HL-60 (cell line): ENCODE data around the gene ECHS1.
"Not testable (repeated sequence)": the region's sequence is repeated elsewhere in the genome, so short reads cannot be mapped to it uniquely, and the experiment has no call there.

Experiments used
- DNase-seq, 2 experiments: peaks; one replicate each; pipeline ENCODE4 v3.0.0-alpha.2; 2010 to 2020; ENCODE audit warnings: low read depth in 1 of 2, low spot score in 1 of 2
- H3K27ac ChIP-seq: fragments of 250-450 bp; sonication (Bioruptor Pico); replicated peaks from 2 replicates; pipeline ENCODE4 v1.5.1; 2020; ENCODE audit warnings: mild to moderate bottlenecking, moderate library complexity
- H3K27me3 ChIP-seq: fragments of 250-450 bp; sonication (Bioruptor Pico); 2 replicates; pipeline ENCODE4 v1.5.1; 2021; ENCODE audit warnings: mild to moderate bottlenecking, moderate library complexity; ENCODE audit not compliant: insufficient read depth, poor library complexity, severe bottlenecking
- H3K4me3 ChIP-seq: replicated peaks from 2 replicates; pipeline ENCODE4 v1.5.1; 2011; ENCODE audit warnings: mild to moderate bottlenecking, control low read depth, low read length; ENCODE audit not compliant: insufficient read depth
- GABPA ChIP-seq: IDR thresholded peaks from 2 replicates; pipeline ENCODE4 v1.6.1; 2012; ENCODE audit warnings: low read depth
- POLR2AphosphoS5 ChIP-seq: IDR thresholded peaks from 2 replicates; pipeline ENCODE4 v1.6.1; 2012; ENCODE audit warnings: low read depth
- SPI1 ChIP-seq: IDR thresholded peaks from 2 replicates; pipeline ENCODE4 v1.6.1; 2012; ENCODE audit warnings: low read depth, mild to moderate bottlenecking, borderline replicate concordance
- TF ChIP-seq, protein P1 (sequence below): IDR thresholded peaks from one replicate; pipeline ENCODE4 v1.5.1; 2011; ENCODE audit warnings: low read length, control low read depth, inconsistent platforms; ENCODE audit not compliant: insufficient read depth
- TF ChIP-seq, protein P2 (sequence below): IDR thresholded peaks from 2 replicates; pipeline ENCODE4 v1.6.1; 2012; ENCODE audit warnings: low read depth; ENCODE audit not compliant: insufficient replicate concordance

ECHS1 gene

GRCh38 chr10:133372507-133372906 is 647 bp downstream of the ECHS1 start:
- peak overlapping the region; percentile 96 for H3K4me3 ChIP-seq
- H3K27ac ChIP-seq: no peak overlapping the region; the same call in 1 of the 2 replicates
- no peak for DNase-seq
- H3K27me3 ChIP-seq: no peaks in the 10 kb centered on the region
- TF ChIP-seq GABPA (no peak), SPI1 (no peak), POLR2AphosphoS5 (no peak)
- TF ChIP-seq, protein P1, sequence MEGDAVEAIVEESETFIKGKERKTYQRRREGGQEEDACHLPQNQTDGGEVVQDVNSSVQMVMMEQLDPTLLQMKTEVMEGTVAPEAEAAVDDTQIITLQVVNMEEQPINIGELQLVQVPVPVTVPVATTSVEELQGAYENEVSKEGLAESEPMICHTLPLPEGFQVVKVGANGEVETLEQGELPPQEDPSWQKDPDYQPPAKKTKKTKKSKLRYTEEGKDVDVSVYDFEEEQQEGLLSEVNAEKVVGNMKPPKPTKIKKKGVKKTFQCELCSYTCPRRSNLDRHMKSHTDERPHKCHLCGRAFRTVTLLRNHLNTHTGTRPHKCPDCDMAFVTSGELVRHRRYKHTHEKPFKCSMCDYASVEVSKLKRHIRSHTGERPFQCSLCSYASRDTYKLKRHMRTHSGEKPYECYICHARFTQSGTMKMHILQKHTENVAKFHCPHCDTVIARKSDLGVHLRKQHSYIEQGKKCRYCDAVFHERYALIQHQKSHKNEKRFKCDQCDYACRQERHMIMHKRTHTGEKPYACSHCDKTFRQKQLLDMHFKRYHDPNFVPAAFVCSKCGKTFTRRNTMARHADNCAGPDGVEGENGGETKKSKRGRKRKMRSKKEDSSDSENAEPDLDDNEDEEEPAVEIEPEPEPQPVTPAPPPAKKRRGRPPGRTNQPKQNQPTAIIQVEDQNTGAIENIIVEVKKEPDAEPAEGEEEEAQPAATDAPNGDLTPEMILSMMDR: no peak
- TF ChIP-seq, protein P2, sequence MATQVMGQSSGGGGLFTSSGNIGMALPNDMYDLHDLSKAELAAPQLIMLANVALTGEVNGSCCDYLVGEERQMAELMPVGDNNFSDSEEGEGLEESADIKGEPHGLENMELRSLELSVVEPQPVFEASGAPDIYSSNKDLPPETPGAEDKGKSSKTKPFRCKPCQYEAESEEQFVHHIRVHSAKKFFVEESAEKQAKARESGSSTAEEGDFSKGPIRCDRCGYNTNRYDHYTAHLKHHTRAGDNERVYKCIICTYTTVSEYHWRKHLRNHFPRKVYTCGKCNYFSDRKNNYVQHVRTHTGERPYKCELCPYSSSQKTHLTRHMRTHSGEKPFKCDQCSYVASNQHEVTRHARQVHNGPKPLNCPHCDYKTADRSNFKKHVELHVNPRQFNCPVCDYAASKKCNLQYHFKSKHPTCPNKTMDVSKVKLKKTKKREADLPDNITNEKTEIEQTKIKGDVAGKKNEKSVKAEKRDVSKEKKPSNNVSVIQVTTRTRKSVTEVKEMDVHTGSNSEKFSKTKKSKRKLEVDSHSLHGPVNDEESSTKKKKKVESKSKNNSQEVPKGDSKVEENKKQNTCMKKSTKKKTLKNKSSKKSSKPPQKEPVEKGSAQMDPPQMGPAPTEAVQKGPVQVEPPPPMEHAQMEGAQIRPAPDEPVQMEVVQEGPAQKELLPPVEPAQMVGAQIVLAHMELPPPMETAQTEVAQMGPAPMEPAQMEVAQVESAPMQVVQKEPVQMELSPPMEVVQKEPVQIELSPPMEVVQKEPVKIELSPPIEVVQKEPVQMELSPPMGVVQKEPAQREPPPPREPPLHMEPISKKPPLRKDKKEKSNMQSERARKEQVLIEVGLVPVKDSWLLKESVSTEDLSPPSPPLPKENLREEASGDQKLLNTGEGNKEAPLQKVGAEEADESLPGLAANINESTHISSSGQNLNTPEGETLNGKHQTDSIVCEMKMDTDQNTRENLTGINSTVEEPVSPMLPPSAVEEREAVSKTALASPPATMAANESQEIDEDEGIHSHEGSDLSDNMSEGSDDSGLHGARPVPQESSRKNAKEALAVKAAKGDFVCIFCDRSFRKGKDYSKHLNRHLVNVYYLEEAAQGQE: no peak

DNA sequence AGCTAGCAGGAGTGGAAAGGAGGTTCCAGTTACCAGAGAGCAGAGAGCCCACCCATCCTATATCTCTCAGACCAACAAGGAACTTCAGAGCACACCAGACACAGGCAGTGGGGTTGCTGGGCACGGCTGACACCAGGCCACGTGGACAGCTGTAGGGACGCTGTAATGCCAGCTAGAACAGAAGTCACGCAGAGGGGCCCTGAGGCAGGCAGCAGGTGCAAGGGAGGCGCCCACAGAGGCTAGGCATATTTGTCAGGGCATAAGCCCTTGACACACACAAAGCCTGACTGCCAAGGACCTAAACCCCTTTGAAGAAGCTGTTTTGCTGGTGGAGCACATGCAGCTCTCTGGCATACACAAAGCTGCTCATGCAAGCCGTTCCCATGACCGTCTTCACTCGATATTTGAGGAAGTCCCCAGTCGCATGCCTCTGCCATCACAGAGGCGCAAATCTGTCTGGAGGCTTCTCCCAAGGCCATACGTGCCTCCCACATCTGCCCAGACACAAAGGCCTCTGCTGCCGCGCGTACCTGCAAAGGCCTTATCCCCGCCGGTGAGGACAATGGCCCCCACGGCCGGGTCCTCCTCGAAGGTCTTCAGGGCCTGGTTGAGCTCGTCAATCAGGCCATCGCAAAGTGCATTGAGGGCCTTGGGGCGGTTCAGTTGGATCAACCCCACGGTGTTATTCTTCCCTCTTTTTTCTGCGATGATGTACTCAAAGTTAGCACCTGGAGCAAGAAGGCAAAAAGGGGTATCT is 2.9 kb downstream of the ECHS1 start:
- Histone ChIP-seq H3K27ac (no peak overlapping the region), H3K4me3 (no peak overlapping the region), H3K27me3 (no peaks in the 10 kb centered on the region)
- no peak; the same call in 1 of the 2 replicates for TF ChIP-seq POLR2AphosphoS5
- no peak for TF ChIP-seq SPI1
- TF ChIP-seq, protein P1: no peak
- TF ChIP-seq, protein P2: no peak
- no peak for TF ChIP-seq GABPA
- no peak for DNase-seq

- no peak for DNase-seq
- no peak overlapping the region for H3K4me3 ChIP-seq
- no peak for TF ChIP-seq SPI1
- TF ChIP-seq, protein P1: no peak
- TF ChIP-seq, protein P2: no peak
- no peak overlapping the region for H3K27ac ChIP-seq
- no peaks in the 10 kb centered on the region for H3K27me3 ChIP-seq
These were observed 5.0 kb downstream of the ECHS1 start for GRCh38 chr10:133368153-133368552.

GRCh38 chr10:133367461-133367860 is 5.7 kb downstream of the ECHS1 start:
- not testable (repeated sequence) for DNase-seq, H3K27ac ChIP-seq, H3K27me3 ChIP-seq, H3K4me3 ChIP-seq
